ENCODE data around the gene BTNL2. TPM values are rescaled to one million over a fixed set of nuclear protein-coding genes. Genes with fewer than 3 reads are reported as not detected.

BTNL2 gene
- total RNA-seq, 2 donors from 2014 or later = not detected

DNA sequence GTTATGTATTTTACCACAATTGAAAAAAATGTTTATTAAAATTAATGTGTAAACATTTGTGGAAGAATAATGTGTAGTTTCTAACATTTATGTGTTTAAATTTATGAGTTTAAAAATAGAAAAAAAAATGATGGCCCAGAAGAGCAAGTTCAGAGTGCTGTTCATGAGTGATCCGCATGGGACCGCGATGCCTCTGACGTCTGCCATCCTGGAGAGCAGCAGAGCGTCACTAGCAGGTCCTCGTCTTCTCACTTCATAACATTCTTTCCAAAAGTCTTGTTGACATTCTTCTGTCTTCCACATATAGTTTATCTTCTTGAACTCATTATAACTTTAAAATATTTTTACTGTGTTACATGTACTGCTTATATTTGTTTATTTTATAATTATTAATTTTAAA lies 15.5 kb downstream of the BTNL2 start:
- Histone ChIP-seq H3K4me1 (no peaks in the 10 kb centered on the region), H3K4me3 (no peak overlapping the region), H3K27ac (no peak overlapping the region), H3K9me3 (no peaks in the 10 kb centered on the region), H3K9ac (ENCODE audit: low read depth in 2 of 2, low read length in 2 of 2) (no peak overlapping the region), H3K36me3 (no peaks in the 10 kb centered on the region), H3K27me3 (no peaks in the 10 kb centered on the region)
- DNase-seq = no peak
- intact Hi-C loops (cut with DNase I) = loop anchor here (10.0 kb wide), 1 partner anchor 147 kb away; no protein-coding TSS in a partner anchor
- TF ChIP-seq, protein P1, sequence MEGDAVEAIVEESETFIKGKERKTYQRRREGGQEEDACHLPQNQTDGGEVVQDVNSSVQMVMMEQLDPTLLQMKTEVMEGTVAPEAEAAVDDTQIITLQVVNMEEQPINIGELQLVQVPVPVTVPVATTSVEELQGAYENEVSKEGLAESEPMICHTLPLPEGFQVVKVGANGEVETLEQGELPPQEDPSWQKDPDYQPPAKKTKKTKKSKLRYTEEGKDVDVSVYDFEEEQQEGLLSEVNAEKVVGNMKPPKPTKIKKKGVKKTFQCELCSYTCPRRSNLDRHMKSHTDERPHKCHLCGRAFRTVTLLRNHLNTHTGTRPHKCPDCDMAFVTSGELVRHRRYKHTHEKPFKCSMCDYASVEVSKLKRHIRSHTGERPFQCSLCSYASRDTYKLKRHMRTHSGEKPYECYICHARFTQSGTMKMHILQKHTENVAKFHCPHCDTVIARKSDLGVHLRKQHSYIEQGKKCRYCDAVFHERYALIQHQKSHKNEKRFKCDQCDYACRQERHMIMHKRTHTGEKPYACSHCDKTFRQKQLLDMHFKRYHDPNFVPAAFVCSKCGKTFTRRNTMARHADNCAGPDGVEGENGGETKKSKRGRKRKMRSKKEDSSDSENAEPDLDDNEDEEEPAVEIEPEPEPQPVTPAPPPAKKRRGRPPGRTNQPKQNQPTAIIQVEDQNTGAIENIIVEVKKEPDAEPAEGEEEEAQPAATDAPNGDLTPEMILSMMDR (IDR thresholded peaks at IDR 0.05) = no peak

DNA sequence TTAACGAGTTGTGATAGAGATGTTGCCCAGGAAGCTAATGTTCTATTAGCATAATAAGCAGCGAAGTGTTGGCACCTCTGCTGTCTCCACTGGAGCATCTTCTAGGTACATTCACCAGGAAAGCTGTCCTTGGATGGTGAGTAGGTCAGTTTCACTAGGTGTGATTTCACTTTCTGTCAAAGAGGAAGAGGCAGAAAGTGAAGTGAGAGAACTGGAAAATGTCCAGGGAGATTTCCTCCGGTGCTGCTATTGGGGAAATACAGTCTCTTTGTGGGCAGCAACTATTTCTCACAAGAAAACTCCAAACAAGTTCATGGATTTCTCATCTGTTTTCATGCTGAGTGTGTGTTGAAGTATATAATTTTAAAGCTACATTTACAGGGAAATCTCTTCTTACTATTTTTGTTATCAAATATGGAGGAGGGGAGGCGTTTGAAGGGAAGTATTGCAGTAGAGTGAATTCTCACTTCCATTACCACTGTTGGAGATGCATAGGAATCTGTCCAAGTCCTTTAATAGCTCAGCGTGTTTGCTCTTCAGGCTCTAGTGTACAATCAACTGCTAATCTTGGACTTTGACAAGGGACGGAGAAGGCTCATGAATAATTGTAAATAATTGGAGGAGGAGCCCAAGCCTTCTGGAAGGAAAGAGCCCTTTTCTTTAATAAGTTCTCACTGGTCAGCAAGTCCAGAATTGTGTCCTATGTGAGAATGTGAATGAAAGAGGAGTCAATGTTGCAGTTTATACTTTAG lies 19.2 kb downstream of the BTNL2 start:
- H3K4me1 ChIP-seq = no peaks in the 10 kb centered on the region
- no peak overlapping the region for H3K27ac ChIP-seq
- TF ChIP-seq, protein P1 (IDR thresholded peaks at IDR 0.05) = no peak
- no peak overlapping the region for H3K9ac ChIP-seq (ENCODE audit: low read depth in 2 of 2, low read length in 2 of 2)
- no peaks in the 10 kb centered on the region for H3K36me3 ChIP-seq
- no peak for DNase-seq
- no peaks in the 10 kb centered on the region for H3K27me3 ChIP-seq
- H3K9me3 ChIP-seq = no peaks in the 10 kb centered on the region
- intact Hi-C loops (cut with DNase I) = no loop called here
- no peak overlapping the region for H3K4me3 ChIP-seq

DNA sequence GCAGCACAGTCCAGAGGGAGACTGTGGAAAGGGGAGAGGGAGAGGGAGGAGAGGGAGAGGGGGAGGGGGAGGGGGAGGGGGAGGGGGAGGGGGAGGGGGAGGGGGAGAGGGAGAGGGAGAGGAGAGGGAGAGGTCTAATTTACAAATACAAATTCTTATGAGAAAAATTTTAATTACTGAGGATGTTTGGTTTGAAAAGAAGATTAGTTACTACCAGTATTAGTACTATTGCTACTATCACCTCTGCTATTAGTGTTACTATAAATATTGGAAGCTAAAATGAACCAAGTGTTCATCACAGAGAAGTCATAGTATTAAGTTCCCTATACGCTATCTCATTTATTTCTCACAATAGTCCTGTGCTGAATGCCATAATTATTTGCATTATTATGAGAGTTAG lies 20.9 kb downstream of the BTNL2 start:
- H3K27me3 ChIP-seq = no peaks in the 10 kb centered on the region
- no peaks in the 10 kb centered on the region for H3K4me1 ChIP-seq
- H3K36me3 ChIP-seq = no peaks in the 10 kb centered on the region
- intact Hi-C loops (cut with DNase I) = no loop called here
- no peaks in the 10 kb centered on the region for H3K9me3 ChIP-seq
- no peak for DNase-seq
- H3K9ac ChIP-seq (ENCODE audit: low read depth in 2 of 2, low read length in 2 of 2) = no peak overlapping the region
- TF ChIP-seq, protein P1 (IDR thresholded peaks at IDR 0.05) = no peak
- no peak overlapping the region for H3K4me3 ChIP-seq
- H3K27ac ChIP-seq = no peak overlapping the region

DNA sequence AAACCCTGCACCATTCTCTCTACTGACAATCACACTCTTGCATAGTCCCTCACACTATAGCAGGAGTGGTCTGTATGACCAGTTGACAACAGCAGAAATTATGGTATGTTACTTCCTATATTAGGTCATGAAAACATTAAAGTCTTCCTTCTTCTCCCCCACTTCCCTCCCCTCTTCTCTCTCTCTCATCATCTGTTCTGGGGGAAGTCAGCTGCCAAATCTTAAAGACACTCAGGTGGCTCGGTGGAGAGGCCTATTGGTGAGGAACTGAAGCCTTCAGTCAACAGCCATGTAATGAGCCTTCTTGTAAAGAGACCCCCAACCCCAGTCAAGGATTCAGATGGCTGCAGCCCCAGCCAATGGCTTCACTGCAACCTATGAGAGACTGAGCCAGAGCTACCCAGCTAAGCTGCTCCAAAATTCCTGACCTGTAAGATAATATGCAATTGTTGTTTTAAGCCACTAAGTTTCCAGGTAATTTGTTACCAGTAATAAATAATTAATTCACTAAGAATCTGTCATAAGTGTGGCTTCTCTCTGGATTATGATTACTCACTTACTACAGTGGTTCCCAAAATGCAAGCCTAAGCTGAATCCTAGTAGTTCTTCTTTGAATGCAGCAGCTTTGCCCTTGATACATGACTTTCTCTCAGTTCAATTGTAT lies 24.1 kb downstream of the BTNL2 start:
- intact Hi-C loops (cut with DNase I) = no loop called here
- H3K9ac ChIP-seq (ENCODE audit: low read depth in 2 of 2, low read length in 2 of 2) = no peak overlapping the region
- H3K4me1 ChIP-seq = no peaks in the 10 kb centered on the region
- no peak overlapping the region for H3K27ac ChIP-seq
- H3K27me3 ChIP-seq = no peaks in the 10 kb centered on the region
- DNase-seq = no peak
- H3K9me3 ChIP-seq = no peaks in the 10 kb centered on the region
- no peak overlapping the region for H3K4me3 ChIP-seq
- TF ChIP-seq, protein P1 (IDR thresholded peaks at IDR 0.05) = no peak
- H3K36me3 ChIP-seq = no peaks in the 10 kb centered on the region

DNA sequence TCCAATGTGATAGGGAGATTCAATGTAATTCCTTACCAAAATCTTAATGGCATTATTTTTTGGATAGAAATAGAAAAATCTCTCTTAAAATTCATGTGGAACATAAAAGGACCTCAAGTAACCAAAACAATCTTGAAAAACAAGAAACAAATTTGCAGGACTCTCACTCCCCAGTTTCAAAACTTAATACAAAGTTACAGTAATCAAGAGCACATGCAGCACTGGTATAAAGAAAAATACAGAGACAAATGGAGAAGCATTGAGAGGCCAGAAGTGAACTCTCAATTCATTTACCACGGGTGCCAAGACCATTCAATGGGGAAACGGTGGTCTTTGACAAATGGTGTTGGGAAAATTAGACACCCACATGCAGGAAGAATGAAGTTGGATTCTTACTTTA lies 27.4 kb downstream of the BTNL2 start:
- DNase-seq = no peak
- H3K36me3 ChIP-seq = no peaks in the 10 kb centered on the region
- intact Hi-C loops (cut with DNase I) = no loop called here
- H3K9ac ChIP-seq (ENCODE audit: low read depth in 2 of 2, low read length in 2 of 2) = no peak overlapping the region
- no peaks in the 10 kb centered on the region for H3K9me3 ChIP-seq
- H3K27me3 ChIP-seq = no peaks in the 10 kb centered on the region
- no peaks in the 10 kb centered on the region for H3K4me1 ChIP-seq
- no peak overlapping the region for H3K4me3 ChIP-seq
- no peak overlapping the region for H3K27ac ChIP-seq
- TF ChIP-seq, protein P1 (IDR thresholded peaks at IDR 0.05) = no peak

All from colonic mucosa (tissue), 4 donors.